GM21717 (cell line): Measurements from ENCODE around the gene CLEC16A.

Source experiments
- ATAC-seq: cut with Tn5 transposase; IDR thresholded peaks from one replicate; pipeline ENCODE4 v1.9.1; 2021; ENCODE audit warnings: mild to moderate bottlenecking, moderate library complexity; ENCODE audit not compliant: unreplicated experiment

CLEC16A gene

DNA sequence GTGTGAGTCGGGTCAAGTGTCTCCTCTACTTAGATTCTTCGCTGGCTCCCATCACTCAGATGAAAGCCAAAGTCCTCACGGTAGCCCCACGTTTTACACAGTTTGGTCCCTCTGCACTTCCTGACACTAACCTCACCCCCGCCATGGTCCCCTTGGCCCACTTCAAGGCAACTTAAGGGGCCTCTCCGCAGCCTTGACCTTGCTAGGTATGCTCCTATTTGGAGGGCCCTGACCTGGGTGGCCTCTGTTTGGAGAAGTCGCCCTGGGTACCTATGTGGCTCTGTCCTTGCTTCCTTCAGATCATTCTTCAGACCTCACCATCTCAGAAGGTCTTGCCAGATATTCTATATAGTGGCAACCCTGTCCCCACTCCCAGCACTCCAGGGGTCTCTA, 201.5 kb downstream of the CLEC16A start:
- no peak for ATAC-seq

DNA sequence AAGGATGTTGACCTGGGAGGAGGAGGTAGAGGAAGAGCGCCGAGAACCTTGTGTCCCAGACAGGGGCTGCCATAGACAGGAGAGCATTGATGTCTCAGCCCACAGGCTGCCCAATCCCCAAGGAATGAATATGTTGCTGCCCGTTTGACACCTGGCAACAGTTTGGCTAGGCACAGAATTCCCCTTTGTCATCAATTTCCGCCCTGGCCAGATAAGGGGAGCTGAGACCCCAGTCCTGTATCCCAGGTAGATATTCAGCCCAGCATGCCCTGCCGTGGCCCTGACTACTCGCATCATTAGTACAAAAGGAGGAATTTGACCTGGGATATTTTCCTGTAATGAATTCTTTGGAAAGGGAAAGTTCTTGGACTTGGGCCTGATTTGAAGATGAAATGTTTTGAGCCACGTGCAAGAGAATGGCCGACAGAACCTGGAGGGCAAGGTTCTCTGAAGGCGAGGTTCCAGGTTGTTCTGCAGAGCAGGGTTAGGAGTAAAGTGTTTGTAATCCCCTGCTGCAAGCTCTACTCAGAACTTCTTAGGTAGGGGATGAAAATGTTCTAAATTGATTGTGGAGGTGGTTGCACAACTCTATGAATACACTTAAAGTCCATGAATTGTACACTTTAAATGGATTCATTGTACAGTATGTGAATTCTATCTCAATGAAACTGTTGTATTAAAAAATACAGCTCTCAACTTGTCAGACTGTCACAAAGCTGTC, 202.8 kb downstream of the CLEC16A start:
- ATAC-seq, result no peak

DNA sequence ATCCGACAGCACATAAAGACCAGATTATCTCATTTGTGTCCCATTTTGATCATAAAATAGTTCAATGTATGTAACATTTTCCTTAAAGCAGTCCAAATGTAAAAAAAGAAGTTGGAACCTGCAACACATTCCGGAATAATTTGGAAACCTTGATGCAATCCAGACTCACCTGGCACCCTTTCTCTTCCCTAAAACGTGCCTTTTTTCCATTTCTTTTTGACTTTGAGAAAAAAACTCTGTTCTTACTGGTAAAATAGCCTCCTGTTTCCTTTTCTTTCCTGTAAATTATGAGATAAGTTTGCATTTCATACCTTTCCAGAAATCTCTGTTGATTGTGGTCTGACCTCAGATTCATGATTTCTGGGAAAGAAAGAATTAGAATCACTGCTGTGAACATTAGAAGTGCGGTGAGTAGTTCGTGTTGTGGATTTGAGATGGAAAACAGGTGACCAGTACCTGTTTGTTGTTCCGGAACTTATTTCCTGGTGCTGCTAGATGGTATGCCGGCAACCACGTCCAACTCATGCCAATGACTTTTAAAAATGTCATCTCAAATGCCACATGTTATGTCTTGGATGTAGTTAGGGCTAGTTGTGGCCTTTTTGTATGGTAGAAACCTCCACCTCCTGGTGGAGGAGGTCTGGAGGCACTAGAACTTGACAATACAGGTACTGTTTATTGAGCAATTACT, 203.5 kb downstream of the CLEC16A start:
- no peak for ATAC-seq

DNA sequence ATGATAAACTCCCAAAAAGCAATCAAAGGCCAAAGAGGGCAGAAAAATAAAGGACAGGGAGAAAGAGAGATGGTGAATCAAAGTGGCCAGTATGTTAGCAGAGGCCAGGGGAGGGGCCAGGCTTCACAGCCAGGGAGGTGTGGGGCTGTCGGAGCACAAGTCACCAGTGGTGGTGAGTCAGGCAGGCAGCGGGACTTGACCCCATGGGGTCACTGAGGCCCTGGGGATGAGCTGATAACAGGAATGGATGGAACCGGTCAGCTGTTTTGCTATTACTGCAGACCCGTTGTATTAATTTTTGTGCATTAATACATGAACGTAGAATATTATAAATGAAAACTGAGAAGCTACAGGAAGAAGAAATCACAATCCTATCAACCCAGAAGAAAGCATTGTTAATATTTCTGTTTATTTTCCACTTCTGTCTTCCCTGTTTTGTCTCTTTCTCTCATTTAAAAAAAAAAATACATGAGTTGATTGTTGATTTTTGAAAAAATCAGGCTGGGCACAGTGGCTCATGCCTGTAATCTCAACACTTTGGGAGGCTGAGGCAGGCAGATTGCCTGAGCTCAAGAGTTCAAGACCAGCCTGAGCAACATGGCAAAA, 204.8 kb downstream of the CLEC16A start:
- ATAC-seq, result no peak

DNA sequence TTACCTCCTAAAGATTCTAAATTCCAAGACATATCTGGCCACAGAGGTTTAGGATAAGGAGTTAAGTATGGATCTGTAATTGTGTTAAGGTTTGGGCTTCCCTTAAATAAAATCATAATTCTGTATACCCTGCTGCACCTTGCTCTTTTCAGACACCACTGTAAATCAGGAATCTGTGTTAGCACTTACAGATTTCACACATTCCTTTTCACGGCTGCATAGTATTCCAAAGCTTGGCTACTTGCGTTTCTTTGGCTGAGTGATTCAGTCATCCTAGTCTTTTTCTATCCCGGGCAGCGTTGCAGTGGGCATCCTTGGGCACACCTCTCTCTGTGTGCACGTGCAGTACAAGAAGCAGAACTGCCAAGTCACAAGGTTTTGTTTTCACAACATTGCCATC, 205.8 kb downstream of the CLEC16A start:
- ATAC-seq, result no peak

DNA sequence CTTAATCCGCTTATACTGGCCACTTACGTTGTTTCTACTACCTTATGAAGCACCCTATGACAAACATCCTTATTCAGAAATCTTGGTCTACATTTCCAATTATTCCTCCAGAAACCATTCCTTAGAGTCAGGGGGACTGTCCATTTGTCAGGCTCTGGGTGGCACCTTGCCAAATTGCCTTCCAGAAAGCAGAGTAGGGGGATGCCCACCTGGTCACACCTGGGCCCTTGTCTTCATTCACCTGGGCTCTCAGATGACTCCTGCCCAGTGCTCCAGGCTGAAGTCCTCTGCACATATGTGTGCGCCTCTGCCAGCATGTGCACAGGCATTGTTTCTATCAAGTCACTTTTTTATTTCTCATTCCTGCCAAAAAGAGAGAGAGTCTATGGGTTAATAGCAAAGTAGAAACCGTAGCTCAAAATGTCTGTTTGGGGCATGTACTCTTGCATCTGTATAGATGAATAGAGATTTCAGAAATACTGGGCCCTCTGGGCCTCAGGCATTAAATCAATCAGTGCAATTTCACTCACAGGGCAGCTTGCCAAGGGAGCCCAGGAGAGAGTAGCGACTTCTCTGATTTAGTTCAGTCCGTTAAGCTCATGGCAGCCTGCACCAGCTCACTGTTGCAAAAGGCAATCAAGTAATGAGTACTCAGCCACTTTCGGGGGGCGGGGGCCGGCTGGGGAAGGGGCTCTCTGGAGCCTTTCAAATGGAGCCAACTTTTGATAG, 207.0 kb downstream of the CLEC16A start:
- ATAC-seq, result no peak

DNA sequence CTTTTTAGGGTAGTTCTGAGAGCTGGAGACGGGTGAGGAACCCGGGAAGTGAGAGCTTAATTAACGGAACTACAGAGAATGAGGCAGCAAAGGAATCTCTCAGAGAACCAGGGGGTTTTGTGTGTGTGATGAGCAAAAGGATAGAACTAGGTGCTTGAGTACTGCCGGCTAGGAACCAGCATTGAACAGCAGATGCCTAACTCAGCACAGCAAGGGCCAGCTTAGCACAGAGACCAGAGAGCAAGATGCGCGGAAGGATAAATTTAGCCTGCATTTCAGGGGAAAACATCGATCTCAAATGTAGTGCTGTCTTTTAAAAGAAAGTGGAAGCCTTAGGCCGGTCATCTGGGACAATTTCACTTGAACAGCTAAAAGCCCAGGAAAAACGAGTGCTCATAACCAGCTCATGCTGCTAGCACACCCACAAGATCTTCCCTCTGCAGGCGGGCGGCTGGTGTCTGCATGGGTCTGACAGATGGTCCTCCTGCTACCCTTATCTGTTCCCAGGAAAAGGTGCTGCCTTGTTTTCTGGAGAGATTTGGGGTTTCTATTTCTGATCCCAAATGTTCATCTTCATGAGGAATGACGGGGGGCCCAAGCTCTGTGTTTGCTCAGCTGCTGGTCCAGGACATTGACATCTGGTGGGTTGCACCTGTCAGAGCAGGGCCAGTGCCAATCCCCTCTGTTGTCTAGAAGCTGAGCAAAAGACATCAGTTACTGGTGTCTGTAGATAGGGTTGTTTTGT, 207.7 kb downstream of the CLEC16A start:
- ATAC-seq, result no peak

DNA sequence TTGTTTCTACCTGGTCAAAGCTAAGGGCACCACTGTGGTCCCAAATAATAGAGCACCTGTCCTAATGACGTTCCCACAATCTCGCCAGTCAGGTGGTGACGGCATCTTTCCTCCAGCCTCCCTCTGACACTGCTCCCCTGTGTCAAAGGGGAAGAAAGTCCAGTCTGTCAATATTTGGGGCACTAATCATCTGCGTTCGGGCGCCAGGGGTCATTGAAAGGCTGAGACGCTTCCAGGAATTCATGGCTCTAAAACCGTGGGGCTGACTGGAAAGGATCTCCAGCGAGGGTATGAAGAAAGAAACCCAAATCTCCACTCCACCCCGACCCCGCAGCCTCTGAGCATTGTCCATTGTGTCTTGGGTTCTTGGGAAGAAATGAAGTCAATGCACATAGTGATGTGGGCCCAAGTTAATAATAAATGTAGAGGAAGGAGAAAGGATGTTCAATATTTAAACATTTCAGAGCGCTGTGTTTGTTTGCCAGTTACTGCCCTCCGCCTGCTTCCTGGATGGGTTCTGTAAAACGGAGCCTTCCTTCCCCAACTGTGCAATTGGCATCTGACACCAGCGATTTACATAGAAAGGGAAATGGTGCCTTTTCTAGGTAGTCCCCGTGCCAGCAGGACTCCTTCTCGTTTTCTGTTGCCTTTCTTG, 208.4 kb downstream of the CLEC16A start:
- no peak for ATAC-seq

DNA sequence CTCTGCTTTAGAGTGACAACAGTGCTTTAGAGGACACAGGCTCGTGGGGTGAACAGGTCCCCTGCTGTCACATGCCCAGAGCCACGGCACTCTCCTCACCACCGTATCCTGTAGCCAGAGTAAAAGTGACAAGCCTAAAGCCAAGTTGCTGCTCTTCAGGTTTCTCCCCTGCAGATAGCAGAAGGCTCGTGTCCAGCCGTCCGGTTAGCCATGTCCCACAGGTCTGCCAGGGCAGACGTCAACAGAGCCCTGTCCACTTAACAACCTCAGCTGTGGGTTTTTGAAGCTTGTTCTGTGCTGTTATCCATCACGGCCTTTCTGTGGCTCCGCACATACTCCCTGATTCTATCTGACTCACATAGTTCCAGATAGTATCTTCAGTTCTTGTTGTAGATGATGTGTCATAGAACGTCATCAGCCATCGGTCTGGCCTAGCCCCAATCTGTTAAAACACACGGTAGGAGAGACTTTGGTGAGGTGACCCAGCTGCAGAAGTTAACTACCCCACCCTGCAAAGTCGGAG, 211.0 kb downstream of the CLEC16A start:
- ATAC-seq, result no peak

DNA sequence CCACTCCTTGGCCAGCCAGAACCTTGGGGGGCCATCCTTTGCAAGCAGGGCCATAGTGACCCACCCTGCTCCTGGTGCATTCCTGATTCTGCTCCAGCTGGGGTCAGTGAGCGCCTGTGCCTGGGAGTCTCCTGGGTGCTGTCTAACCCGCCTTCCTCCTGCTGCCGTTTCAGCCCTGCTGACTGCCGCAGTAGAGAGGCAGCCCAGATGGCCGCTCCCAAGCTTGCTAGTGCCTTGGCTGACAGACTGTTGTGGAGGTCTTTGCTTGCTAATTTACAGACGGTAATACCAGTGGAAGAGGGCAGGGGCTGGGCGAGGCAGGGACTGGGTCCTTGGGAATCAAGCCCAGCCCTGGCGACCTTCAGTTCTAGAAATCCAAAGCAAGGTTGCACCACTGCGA, 212.0 kb downstream of the CLEC16A start:
- ATAC-seq, result no peak

DNA sequence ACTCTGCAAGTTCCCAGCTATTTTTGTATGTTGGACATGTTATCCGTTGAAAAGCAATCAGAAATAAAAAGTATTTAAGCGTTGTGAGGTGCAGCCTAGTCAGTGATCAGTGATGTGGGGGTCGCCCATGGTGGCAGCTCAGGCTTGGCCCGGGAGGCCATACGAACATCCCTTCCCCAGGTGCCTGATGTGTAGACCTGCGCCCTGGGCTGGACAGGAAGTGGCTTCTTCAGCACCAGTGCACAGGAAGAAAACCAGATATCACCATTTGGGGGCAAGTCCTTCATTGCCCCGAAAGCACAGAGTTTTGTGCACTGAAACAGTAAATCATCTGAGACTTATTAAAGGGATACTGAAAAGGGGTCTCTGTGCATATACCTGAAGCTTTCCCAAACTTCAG, 212.8 kb downstream of the CLEC16A start:
- no peak for ATAC-seq

DNA sequence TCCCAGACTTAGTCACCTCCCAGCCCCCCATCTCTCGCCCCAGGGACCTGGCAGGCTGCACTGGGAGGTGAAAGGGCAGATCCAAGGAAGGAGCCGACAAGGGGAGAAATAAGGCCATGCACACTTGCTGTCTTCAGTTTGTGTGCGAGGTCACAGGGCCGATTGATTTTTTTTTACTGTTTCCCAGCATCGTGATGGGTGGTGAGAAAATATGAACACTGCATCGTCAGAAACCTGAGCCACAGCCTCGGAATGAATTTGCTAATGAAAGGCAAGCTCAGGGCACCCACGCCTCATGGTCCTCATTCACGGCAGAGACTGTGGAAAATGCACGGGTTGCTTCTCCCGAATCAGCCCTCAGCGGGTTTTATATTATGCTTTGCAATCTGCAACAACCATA, 213.7 kb downstream of the CLEC16A start:
- ATAC-seq, result no peak

DNA sequence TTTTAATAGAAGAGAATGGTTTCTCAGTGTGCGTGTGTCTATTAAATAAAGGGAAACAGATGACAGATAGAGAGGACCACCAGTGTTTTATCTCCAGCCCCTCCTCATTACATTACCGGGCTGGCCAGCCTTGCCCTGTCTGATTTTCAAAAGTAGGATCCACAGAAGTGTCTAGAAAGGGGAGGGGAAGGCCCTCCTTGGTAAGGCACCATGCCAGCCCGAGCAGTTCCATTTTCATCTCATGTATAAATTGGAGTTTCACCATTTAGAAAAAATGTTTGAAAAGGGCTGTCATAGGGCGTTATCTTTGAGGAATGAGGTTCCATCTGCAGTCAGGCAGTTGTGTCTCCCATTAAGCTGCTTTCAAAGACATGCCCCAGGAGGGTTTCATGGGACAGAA, 214.9 kb downstream of the CLEC16A start:
- ATAC-seq, result no peak

DNA sequence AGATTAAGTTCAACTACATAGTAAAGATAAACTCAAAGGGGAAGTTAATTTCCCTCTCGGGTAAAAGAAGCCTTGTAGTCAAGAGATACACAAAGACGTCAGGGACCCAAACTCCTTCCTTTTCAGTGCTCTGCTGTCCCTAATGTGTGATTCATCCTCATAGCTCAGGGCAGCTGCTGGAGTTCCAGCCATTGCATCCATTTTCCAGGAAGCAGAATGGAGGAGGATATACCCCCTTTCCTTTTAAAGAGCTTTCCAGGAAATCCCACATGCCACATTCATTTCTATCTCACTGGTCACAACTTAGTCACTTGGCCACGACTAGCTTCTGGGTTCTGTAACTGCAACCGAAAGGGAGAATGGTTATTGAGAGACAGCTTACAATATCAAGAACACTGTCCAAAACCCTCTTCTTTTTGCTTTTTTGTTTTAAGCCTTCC, 216.3 kb downstream of the CLEC16A start:
- no peak for ATAC-seq

DNA sequence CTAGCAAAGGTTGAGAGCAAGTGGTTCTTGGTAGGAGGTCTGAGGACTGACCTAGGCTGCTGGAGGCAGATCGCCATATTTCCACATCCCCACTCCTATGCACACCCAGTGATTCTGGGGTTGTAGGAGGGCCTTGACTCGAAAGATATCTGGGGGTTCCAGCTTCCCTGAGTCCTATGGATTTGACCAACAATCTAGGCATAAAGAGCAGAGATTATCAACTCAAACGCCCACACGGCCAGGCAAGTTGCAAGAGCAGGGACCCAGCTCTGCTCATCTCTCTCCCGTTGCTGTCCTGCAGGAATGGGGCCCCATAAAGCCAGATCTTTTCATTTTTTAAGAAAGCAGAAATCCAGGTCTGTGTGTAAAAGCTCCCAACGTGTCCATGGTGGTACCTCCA, 217.1 kb downstream of the CLEC16A start:
- ATAC-seq, result no peak

DNA sequence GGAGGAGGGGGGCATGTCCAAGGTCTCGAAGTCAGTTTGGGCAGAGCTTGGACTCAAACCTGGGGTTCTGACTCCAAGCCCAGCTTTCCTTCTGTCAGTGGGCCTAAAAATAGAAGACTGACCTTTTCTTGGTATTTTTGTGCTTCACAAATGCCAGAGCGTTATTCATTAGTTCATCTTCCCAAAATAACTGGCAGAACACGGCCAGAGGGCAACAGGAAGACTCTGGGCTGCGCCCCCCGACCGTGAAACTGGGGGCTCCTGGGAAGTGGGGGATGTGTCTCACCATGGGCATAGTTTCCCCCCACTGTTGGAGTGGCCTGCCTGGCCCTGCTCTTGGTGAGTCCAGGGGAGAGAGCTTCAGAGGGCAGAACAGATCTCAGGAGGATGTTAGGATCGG, 217.6 kb downstream of the CLEC16A start:
- no peak for ATAC-seq

DNA sequence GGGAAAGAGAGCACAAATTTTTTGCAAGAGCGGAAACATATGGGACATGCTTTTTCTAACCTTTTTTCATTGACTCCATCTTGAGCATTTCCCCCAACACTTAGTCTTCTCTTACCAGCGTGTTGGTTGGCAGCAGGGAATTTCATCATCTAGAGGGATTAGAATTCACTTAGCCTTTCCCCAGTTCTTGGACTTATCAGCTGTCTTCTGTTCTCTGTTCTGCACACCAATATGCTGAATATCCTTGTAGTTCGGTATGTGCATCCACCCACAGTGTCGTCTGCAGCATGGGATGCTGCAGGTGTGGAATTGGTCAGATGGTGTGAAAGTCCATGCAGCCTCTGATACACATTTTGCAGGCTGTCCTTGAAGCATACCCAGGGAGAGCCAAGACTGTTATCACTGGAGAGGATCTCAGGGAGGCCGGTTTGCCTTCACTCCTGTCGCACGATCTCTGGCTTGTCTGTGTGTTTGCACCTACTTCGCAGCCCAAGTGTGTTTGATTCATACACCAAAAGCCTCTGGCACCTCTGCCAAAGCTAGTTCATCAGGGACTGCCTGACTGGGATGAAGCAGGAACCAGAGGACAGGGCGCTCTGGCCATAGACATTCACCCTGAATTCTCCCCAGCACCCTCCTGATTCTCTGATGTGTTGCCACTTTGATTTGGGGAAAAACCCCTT, 218.4 kb downstream of the CLEC16A start:
- no peak for ATAC-seq

DNA sequence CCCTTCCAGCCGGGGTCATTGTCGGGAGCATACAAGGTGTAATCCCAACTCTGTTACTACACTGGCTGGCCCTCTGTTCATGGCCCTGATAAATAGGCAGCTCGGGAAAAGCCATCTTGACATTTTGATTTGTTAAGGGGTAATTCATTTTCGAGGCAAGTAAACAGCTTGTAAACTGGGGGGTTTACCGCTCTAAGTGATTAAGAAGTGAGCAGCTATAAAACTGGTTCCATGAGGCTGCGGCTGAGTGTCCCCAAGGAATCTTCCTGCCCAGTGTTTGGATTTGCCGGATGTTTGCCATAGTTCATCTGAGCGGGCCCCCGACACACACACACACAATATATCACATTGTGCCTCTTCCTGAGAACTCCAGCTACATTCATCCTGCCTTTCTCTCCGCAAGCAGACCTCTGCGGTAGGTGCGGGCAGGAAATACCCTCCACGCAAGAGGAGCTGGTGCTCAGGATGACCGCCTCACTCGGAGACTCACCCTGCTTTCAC, 219.4 kb downstream of the CLEC16A start:
- ATAC-seq, result no peak

DNA sequence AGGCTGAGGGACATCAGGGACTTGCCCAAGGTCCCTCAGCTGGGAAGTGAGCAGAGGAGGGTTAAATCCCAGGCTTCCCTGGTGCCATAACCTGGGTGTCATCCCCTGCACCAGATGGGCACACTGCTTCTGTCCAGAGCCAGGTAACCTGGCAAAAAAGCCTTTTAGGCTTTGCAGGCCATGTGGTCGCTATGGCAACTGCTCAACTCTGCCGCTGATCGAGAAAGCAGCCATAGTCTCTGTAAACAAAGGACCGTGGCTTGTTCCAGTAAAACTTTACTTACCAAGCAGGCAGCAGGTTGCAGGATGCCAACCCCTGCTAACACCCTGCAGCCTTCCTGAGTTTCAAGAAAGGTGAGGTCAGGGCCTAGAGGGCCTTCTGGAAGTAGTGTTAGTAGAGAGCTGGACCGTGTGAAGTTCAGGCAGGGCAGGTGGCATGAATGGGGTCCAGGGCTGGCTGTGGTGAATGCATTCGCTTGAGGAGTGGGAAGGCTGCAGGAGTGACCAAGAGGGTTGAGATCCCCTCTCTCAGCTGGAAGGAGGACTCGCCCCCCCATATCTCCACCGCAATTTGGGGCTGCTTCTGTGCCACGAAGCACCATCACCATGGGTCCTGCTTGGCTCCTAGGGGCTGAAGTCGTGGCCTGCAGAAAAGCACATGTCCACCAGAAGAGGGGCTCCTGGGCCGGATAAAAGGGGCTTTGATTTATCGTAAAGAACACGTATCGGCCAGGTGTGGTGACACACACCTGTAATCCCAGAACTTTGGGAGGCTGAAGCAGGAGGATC, 220.3 kb downstream of the CLEC16A start:
- no peak for ATAC-seq
